ENCODE data around the gene SRPRA.

Gene SRPRA

DNA sequence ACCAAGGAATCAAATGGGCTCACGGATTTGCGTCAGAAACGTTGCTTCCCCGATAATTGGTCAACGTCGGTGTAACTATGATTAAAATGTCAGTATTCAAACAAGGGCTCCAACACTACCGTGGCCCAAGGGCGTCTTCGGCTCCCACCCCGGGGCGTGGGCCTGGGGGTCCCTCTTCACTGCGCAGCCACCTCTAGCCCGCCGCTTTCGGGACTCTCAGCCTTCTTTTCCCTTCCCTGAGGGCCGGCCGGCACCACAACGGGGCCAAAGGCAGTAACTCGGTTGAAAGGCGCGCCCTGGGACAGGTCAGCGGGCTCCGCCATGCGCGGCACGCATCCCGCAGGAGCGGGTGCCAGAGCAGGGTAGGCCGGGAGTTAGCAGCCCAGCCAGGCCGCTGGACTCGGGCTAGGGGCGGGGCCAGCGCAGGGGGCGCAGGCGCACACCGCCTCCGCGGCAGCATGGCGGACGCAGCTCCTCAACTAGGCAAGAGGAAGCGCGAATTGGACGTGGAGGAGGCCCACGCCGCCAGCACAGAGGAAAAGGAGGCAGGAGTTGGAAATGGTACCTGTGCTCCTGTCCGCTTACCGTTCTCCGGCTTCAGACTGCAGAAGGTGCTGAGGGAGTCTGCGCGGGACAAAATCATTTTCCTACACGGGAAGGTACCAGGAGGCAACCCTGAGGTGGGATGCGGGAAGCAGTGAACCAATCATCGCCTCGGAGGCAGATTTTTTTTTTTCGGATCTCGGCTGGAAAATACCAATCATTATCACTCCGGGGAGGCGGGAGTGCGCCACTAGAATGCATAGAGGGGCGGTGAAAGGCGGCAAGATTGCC, 35.1 kb upstream of the SRPRA start, which contains the start of gene DCPS:
TSS of gene DCPS (plus strand) at position 438 of the 834 bp plus-strand sequence. CDS start at position 459, 21 bp downstream.
- H3K4me3 ChIP-seq (replicated peaks; ENCODE audit: low read depth, low read length), result peak within 1 kb of the TSS; percentile 78
- DNase-seq (ENCODE audit: extremely low read depth, low read depth), result peak; percentile 68
- TF ChIP-seq, protein P1, sequence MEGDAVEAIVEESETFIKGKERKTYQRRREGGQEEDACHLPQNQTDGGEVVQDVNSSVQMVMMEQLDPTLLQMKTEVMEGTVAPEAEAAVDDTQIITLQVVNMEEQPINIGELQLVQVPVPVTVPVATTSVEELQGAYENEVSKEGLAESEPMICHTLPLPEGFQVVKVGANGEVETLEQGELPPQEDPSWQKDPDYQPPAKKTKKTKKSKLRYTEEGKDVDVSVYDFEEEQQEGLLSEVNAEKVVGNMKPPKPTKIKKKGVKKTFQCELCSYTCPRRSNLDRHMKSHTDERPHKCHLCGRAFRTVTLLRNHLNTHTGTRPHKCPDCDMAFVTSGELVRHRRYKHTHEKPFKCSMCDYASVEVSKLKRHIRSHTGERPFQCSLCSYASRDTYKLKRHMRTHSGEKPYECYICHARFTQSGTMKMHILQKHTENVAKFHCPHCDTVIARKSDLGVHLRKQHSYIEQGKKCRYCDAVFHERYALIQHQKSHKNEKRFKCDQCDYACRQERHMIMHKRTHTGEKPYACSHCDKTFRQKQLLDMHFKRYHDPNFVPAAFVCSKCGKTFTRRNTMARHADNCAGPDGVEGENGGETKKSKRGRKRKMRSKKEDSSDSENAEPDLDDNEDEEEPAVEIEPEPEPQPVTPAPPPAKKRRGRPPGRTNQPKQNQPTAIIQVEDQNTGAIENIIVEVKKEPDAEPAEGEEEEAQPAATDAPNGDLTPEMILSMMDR (IDR thresholded peaks at IDR 0.05; ENCODE audit: low read depth, low read length, missing control alignments), result no peak

DNA sequence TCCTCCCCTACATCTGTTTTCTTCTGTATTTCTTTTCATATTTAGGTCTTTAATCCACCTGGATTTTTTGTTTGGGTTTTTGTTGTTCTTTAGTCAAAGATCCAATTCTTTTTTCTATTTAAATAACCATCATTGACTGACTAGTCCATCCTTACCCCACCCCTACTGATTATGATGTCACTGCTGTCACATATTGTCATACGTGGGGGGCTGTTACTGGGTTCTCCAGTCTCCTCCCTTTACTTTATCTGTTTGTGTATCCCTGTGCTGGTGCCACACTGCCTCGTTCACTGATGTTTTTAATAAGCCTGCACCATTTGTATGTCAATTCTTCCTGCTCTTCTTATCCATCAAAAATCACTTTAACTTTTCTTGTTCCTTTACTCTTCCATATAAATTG, 28.3 kb upstream of the SRPRA start:
- DNase-seq (ENCODE audit: extremely low read depth, low read depth), result no peak
- TF ChIP-seq, protein P1 (IDR thresholded peaks at IDR 0.05; ENCODE audit: low read depth, low read length, missing control alignments), result no peak
- no peak overlapping the region for H3K4me3 ChIP-seq (replicated peaks; ENCODE audit: low read depth, low read length)

DNA sequence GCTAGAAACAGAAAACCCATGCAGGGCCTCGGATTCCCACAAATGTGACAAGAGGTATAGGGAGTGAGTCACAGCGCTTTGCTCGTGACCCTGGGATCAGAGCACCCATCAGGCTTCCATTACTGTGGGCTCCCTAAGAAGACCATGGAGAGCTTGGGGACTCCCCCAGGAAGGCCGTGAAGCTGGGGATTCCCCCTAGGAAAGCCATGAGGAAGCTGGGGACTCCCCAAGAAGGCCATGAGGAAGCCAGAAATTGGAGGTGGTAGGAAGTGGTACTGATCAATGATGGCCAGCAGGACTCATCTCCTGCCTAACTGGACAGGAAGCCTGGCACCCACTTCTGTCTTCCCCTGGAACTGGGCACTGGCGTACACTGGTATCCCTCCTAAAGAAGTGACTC, 25.0 kb upstream of the SRPRA start:
- DNase-seq (ENCODE audit: extremely low read depth, low read depth), result no peak
- TF ChIP-seq, protein P1 (IDR thresholded peaks at IDR 0.05; ENCODE audit: low read depth, low read length, missing control alignments), result no peak
- H3K4me3 ChIP-seq (replicated peaks; ENCODE audit: low read depth, low read length), result no peak overlapping the region

DNA sequence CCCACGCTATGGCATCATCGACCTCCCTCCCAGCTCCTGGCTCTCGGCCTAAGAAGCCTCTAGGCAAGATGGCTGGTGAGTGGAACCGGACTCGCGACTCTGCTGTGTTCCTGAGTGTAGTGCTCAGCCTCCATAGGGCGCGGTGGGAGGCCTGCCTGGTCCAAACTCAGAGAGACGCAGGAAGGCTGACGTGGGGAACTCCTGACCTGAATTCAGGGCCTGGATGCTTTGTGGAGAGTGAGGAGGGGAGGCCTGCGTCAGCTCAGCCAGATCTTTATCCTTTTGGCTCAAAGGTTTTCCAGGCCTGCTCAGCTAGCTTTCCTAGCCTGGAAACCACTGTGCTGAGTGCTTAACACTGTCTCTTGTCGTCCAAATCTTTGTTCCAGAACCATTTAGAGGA, 22.2 kb upstream of the SRPRA start:
- DNase-seq (ENCODE audit: extremely low read depth, low read depth), result no peak
- H3K4me3 ChIP-seq (replicated peaks; ENCODE audit: low read depth, low read length), result no peak overlapping the region
- TF ChIP-seq, protein P1 (IDR thresholded peaks at IDR 0.05; ENCODE audit: low read depth, low read length, missing control alignments), result no peak

DNA sequence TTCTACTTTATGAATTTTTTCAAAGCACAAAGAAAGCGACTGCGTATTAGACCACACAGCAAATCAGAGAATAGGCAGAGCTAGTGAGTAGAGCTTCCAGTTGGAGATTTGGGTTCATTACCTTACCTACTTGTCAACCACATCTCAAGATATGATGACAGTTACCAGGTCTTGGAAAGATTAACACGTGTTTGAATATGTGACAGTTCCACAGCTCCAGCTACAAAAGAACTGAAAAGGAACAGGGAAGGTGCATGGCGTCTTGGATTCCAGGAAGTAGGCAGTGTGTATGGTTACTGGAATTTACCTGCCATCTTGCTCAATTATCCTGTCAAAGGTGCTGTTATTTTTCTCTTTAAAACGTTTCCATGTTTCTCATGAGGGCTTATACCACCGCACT, 19.5 kb upstream of the SRPRA start:
- TF ChIP-seq, protein P1 (IDR thresholded peaks at IDR 0.05; ENCODE audit: low read depth, low read length, missing control alignments), result no peak
- no peak overlapping the region for H3K4me3 ChIP-seq (replicated peaks; ENCODE audit: low read depth, low read length)
- DNase-seq (ENCODE audit: extremely low read depth, low read depth), result no peak

DNA sequence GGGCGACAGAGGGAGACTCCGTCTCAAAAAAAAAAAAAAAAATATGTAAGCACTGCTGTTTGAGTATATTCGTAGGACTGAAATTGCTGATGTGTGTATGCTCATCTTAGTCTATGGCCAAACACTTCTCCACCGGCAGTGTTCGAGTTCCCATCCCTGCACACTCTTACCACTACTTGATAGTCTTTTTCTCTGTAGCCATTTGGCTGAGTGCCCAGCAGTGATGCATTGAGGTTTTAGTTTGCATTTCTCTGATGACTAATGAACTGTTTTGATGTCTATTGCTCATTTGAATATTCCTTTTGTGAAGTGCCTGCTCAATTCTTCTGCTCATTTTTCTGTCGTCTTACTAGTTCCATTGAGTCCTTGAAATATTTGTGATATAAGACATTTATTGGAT, 16.1 kb upstream of the SRPRA start:
- TF ChIP-seq, protein P1 (IDR thresholded peaks at IDR 0.05; ENCODE audit: low read depth, low read length, missing control alignments), result no peak
- no peak overlapping the region for H3K4me3 ChIP-seq (replicated peaks; ENCODE audit: low read depth, low read length)
- DNase-seq (ENCODE audit: extremely low read depth, low read depth), result peak; percentile 95
